Measurements from ENCODE around the gene CPA1. TPM values are rescaled to one million over a fixed set of nuclear protein-coding genes. Genes with fewer than 3 reads are reported as not detected.
A peak's percentile ranks its signal among the peaks of the same experiment; 100 is the strongest.
"Not testable (repeated sequence)": the region's sequence is repeated elsewhere in the genome, so short reads cannot be mapped to it uniquely, and the experiment has no call there.

The CPA1 gene
- polyA plus RNA-seq, 4 donors = 0.28 to 12.7 (median 8.9) TPM

DNA sequence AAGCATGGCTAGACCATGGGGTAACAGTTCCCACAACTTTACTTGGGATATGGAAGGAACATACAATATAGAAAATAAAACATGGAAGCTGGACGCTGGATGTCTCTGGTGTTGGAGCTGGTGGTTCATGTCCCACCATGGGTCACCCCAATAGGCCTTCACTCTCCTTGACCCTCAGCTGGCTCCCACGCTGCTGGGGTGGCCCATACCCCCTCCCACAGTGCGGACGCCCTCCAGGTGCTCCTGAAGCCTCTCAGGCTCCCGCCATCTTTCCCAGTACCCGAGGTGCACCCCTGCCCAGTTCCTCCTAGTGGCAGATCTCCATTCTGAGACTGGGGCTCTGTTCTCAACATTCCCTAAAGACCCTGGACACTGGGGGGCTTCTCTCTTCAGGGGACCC, 5.8 kb upstream of the CPA1 start:
- Histone ChIP-seq H3K4me3 (ENCODE audit: low read depth in 1 of 3, low read length in 3 of 3) (no peak overlapping the region), H3K9me3 (ENCODE audit: control insufficient read depth in 2 of 2, insufficient read depth in 1 of 2, low read depth in 1 of 2, low read length in 1 of 2) (peaks cover 0 to 21% of the 10 kb centered on the region in 2 donors), H3K27me3 (ENCODE audit: control insufficient read depth in 3 of 3, insufficient read depth in 3 of 3, low read length in 3 of 3) (no peaks in the 10 kb centered on the region), H3K4me1 (ENCODE audit: control insufficient read depth in 3 of 3, insufficient read depth in 2 of 3, low read depth in 1 of 3, low read length in 2 of 3) (peaks cover 0 to 52% (median 4%) of the 10 kb centered on the region in 3 donors), H3K36me3 (ENCODE audit: control insufficient read depth in 3 of 3, insufficient read depth in 2 of 3, low read depth in 1 of 3, low read length in 3 of 3) (no peaks in the 10 kb centered on the region), H3K27ac (ENCODE audit: low read depth in 1 of 3, low read length in 2 of 3) (peak overlapping the region in 2 of 3 donors; percentile 85 to 98)
- 85 to 94% (median 85%) methylated on average over 6 of the region's 6 CpGs for WGBS, 3 donors
- DNase-seq (no peak), FAIRE-seq (no peak)

DNA sequence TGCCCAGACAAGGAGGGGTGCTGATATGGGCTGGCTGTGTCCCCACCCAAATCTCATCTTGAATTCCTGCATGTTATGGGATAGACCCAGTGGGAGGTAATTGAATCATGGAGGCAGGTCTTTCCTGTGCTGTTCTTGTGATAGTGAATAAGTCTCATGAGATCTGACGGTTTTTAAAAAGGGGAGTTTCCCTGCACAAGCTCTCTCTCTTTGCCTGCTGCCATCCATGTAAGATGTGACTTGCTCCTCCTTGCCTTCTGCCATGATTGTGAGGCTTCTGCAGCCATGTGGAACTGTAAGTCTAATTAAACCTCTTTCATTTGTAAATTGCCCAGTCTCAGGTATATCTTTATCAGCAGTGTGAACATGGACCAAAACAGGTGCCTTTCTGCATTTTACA, 3.8 kb upstream of the CPA1 start:
- peaks cover 0 to 21% of the 10 kb centered on the region in 2 donors for H3K9me3 ChIP-seq (ENCODE audit: control insufficient read depth in 2 of 2, insufficient read depth in 1 of 2, low read depth in 1 of 2, low read length in 1 of 2)
- not testable (repeated sequence) for H3K36me3 ChIP-seq (ENCODE audit: control insufficient read depth in 3 of 3, insufficient read depth in 2 of 3, low read depth in 1 of 3, low read length in 3 of 3); H3K27me3 ChIP-seq (ENCODE audit: control insufficient read depth in 3 of 3, insufficient read depth in 3 of 3, low read length in 3 of 3); H3K27ac ChIP-seq (ENCODE audit: low read depth in 1 of 3, low read length in 2 of 3); DNase-seq; H3K4me3 ChIP-seq (ENCODE audit: low read depth in 1 of 3, low read length in 3 of 3); FAIRE-seq
- WGBS, 3 donors = 80 to 95% (median 93%) methylated on average over 1 of the region's 1 CpG
- H3K4me1 ChIP-seq (ENCODE audit: control insufficient read depth in 3 of 3, insufficient read depth in 2 of 3, low read depth in 1 of 3, low read length in 2 of 3) = peaks cover 0 to 52% (median 0%) of the 10 kb centered on the region in 3 donors

DNA sequence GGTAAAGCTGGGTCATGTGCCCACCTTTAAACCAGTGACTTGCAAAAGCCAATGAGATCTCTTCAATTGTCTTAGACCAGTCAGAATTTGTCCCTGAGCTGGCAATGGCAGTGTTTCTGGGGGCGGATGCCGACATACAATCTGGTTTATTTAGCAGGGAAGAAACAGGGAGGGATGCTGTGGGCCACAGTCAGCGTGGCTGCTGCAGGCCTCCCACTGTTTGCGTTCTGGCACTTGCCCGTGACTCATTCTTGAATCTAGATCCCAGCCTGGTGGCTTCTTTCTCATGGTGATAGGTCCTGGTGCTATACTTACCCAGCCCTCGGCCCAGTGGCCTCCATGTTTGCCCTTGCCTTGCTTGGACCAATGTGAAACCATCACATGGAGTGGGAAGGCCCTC, 3.1 kb upstream of the CPA1 start:
- FAIRE-seq = no peak
- no peak for DNase-seq
- H3K4me3 ChIP-seq (ENCODE audit: low read depth in 1 of 3, low read length in 3 of 3) = no peak overlapping the region
- WGBS, 3 donors = 81 to 92% (median 84%) methylated on average over 6 of the region's 6 CpGs
- H3K36me3 ChIP-seq (ENCODE audit: control insufficient read depth in 3 of 3, insufficient read depth in 2 of 3, low read depth in 1 of 3, low read length in 3 of 3) = no peaks in the 10 kb centered on the region
- no peaks in the 10 kb centered on the region for H3K27me3 ChIP-seq (ENCODE audit: control insufficient read depth in 3 of 3, insufficient read depth in 3 of 3, low read length in 3 of 3)
- peaks cover 0 to 21% of the 10 kb centered on the region in 2 donors for H3K9me3 ChIP-seq (ENCODE audit: control insufficient read depth in 2 of 2, insufficient read depth in 1 of 2, low read depth in 1 of 2, low read length in 1 of 2)
- H3K4me1 ChIP-seq (ENCODE audit: control insufficient read depth in 3 of 3, insufficient read depth in 2 of 3, low read depth in 1 of 3, low read length in 2 of 3) = peaks cover 0 to 48% (median 0%) of the 10 kb centered on the region in 3 donors
- no peak overlapping the region for H3K27ac ChIP-seq (ENCODE audit: low read depth in 1 of 3, low read length in 2 of 3)

DNA sequence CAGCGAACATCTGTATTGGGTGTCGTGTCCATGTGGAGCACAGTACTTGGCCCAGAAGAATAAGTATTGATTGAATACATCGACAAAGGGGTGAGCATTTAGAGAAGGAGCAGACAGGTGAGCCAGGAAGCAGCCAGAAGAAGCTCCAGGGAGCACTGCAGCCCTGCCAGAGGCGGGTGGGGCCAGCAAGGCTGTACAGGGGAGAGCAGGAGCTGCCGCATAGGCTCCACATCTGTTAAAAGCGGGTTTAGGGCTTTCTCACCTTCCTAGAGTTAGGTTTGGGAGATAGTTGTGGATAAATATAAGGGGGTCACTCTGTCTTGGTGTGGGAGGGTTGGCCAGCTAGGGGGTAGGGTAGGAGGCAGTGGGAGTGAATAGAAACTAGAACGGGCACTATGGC, 1.3 kb upstream of the CPA1 start:
- H3K9me3 ChIP-seq (ENCODE audit: control insufficient read depth in 2 of 2, insufficient read depth in 1 of 2, low read depth in 1 of 2, low read length in 1 of 2) = peaks cover 0 to 21% of the 10 kb centered on the region in 2 donors
- 81 to 90% (median 85%) methylated on average over 7 of the region's 7 CpGs for WGBS, 3 donors
- no peak overlapping the region for H3K4me3 ChIP-seq (ENCODE audit: low read depth in 1 of 3, low read length in 3 of 3)
- H3K27ac ChIP-seq (ENCODE audit: low read depth in 1 of 3, low read length in 2 of 3) = no peak overlapping the region
- peaks cover 0 to 30% (median 0%) of the 10 kb centered on the region in 3 donors for H3K4me1 ChIP-seq (ENCODE audit: control insufficient read depth in 3 of 3, insufficient read depth in 2 of 3, low read depth in 1 of 3, low read length in 2 of 3)
- no peak for DNase-seq
- FAIRE-seq = no peak
- H3K36me3 ChIP-seq (ENCODE audit: control insufficient read depth in 3 of 3, insufficient read depth in 2 of 3, low read depth in 1 of 3, low read length in 3 of 3) = no peaks in the 10 kb centered on the region
- no peaks in the 10 kb centered on the region for H3K27me3 ChIP-seq (ENCODE audit: control insufficient read depth in 3 of 3, insufficient read depth in 3 of 3, low read length in 3 of 3)

DNA sequence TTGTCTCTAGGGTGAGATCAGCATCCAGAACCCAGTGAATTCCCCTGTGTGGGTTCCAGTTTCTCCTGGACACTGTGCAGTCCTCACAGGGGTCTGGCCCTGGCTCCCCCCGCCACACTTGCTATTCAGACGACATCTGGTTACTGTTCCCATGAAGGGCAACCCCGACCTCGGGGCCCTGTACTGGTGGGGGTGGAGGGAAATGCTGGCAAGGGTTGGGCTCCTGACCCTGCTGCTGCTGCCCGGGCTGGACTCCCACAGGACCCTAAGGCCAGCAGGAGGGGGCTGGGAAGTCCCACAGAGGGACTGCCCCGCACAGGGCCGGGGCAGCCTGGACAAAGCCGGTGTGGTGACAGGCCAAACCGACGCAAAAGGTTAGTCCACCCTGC, 768 bp upstream of the CPA1 start:
- no peak overlapping the region for H3K27ac ChIP-seq (ENCODE audit: low read depth in 1 of 3, low read length in 2 of 3)
- peaks cover 0 to 25% (median 0%) of the 10 kb centered on the region in 3 donors for H3K4me1 ChIP-seq (ENCODE audit: control insufficient read depth in 3 of 3, insufficient read depth in 2 of 3, low read depth in 1 of 3, low read length in 2 of 3)
- WGBS, 3 donors = 77 to 84% (median 83%) methylated on average over 10 of the region's 10 CpGs
- H3K9me3 ChIP-seq (ENCODE audit: control insufficient read depth in 2 of 2, insufficient read depth in 1 of 2, low read depth in 1 of 2, low read length in 1 of 2) = peaks cover 0 to 21% of the 10 kb centered on the region in 2 donors
- no peaks in the 10 kb centered on the region for H3K27me3 ChIP-seq (ENCODE audit: control insufficient read depth in 3 of 3, insufficient read depth in 3 of 3, low read length in 3 of 3)
- no peak for FAIRE-seq
- no peak for DNase-seq
- no peaks in the 10 kb centered on the region for H3K36me3 ChIP-seq (ENCODE audit: control insufficient read depth in 3 of 3, insufficient read depth in 2 of 3, low read depth in 1 of 3, low read length in 3 of 3)
- no peak overlapping the region for H3K4me3 ChIP-seq (ENCODE audit: low read depth in 1 of 3, low read length in 3 of 3)

DNA sequence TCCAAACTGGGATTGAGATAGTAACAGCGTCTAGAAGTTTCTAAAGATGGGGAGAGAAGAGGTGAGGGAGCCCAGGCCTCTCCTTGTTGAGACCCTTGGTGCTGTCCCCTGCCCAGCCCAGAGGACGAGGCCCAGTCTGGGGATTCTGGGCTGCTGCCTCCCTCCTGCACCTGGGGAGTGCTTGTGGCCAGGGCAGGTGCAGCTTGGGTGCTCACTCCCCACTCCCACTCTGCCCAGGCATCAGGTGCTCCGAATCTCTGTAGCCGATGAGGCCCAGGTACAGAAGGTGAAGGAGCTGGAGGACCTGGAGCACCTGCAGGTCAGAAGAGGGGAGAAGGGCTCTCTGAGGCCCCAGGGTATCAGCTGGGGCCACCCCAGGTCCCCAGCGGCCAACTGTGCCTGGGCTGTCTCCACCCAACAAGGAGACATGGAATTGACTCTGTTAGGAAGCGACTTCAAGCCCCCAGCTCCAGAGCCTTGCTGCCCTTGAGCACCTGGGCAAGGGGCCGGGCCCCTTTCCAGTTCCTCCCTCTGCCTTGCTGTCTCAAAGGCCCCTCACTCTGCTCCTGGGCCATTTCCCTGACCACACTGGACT, 664 bp downstream of the CPA1 start:
- Histone ChIP-seq H3K4me1 (ENCODE audit: control insufficient read depth in 3 of 3, insufficient read depth in 2 of 3, low read depth in 1 of 3, low read length in 2 of 3) (peaks cover 0 to 23% (median 0%) of the 10 kb centered on the region in 3 donors), H3K27ac (ENCODE audit: low read depth in 1 of 3, low read length in 2 of 3) (no peak overlapping the region), H3K36me3 (ENCODE audit: control insufficient read depth in 3 of 3, insufficient read depth in 2 of 3, low read depth in 1 of 3, low read length in 3 of 3) (no peaks in the 10 kb centered on the region), H3K4me3 (ENCODE audit: low read depth in 1 of 3, low read length in 3 of 3) (no peak overlapping the region), H3K9me3 (ENCODE audit: control insufficient read depth in 2 of 2, insufficient read depth in 1 of 2, low read depth in 1 of 2, low read length in 1 of 2) (peaks cover 0 to 14% of the 10 kb centered on the region in 2 donors), H3K27me3 (ENCODE audit: control insufficient read depth in 3 of 3, insufficient read depth in 3 of 3, low read length in 3 of 3) (no peaks in the 10 kb centered on the region)
- DNase-seq = no peak
- FAIRE-seq = no peak
- 78 to 90% (median 84%) methylated on average over 6 to 7 of the region's 7 CpGs for WGBS, 3 donors

DNA sequence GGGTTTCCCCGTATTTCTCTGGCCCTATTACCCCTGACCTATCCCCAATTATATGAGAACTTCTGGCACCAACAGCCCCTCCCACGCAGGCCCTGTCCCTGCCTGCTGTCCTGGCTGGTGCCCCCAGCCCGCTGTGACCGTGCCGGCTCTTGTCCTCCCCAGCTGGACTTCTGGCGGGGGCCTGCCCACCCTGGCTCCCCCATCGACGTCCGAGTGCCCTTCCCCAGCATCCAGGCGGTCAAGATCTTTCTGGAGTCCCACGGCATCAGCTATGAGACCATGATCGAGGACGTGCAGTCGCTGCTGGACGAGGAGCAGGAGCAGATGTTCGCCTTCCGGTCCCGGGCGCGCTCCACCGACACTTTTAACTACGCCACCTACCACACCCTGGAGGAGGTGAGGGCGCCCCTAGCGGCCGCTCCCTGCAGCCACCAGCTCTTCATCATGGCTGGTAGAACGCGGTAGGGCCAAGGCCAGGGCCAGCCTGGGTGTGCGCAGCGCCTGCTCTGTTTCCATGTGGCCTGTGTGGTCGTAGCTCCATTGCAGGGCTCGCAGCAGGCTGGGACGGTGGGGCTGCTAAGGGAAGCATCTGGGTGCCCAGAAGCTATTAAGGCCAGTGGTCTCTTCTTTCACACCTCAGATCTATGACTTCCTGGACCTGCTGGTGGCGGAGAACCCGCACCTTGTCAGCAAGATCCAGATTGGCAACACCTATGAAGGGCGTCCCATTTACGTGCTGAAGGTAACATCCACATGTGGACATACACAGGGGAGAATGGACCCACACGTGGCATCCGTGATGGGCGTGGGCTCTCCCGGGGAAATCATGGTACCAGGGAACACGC, 1.4 kb downstream of the CPA1 start:
- FAIRE-seq (no peak), DNase-seq (no peak)
- H3K36me3 ChIP-seq (ENCODE audit: control insufficient read depth in 3 of 3, insufficient read depth in 2 of 3, low read depth in 1 of 3, low read length in 3 of 3) = no peaks in the 10 kb centered on the region
- peaks cover 0 to 23% (median 0%) of the 10 kb centered on the region in 3 donors for H3K4me1 ChIP-seq (ENCODE audit: control insufficient read depth in 3 of 3, insufficient read depth in 2 of 3, low read depth in 1 of 3, low read length in 2 of 3)
- no peak overlapping the region for H3K4me3 ChIP-seq (ENCODE audit: low read depth in 1 of 3, low read length in 3 of 3)
- H3K27ac ChIP-seq (ENCODE audit: low read depth in 1 of 3, low read length in 2 of 3) = no peak overlapping the region
- H3K27me3 ChIP-seq (ENCODE audit: control insufficient read depth in 3 of 3, insufficient read depth in 3 of 3, low read length in 3 of 3) = no peaks in the 10 kb centered on the region
- 90 to 95% (median 91%) methylated on average over 39 to 41 of the region's 41 CpGs for WGBS, 3 donors
- peaks cover 0 to 7% of the 10 kb centered on the region in 2 donors for H3K9me3 ChIP-seq (ENCODE audit: control insufficient read depth in 2 of 2, insufficient read depth in 1 of 2, low read depth in 1 of 2, low read length in 1 of 2)

DNA sequence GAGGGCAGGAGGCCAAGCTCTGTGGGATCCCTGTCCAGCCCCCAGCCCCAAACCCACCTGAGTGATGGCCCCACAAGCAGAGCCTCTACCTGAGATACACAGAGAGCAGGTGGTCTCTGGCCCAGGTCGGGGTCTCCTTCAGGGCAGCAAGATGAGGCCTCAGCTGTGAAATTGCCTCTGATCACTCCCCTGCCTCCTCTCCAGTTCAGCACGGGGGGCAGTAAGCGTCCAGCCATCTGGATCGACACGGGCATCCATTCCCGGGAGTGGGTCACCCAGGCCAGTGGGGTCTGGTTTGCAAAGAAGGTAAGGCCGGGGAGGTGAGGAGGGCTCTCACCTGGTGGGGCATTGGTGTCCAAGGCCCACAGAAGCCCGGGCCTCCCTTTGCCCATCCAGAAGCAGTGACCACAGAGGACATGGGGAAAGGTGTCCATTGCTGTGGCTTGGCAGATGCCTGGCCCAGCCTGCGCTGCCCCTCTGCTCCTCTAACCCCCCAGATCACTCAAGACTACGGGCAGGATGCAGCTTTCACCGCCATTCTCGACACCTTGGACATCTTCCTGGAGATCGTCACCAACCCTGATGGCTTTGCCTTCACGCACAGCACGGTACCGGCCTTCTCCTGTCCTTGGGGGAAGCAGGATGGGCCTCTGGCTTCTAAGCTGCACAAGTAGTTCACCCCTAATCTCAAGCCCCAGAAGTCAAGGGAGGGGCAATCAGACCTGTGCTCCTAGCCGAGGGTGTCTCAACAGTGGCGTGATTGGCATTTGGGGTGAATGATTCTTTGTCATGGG, 3.1 kb downstream of the CPA1 start:
- DNase-seq (no peak), FAIRE-seq (no peak)
- Histone ChIP-seq H3K9me3 (ENCODE audit: control insufficient read depth in 2 of 2, insufficient read depth in 1 of 2, low read depth in 1 of 2, low read length in 1 of 2) (no peaks in the 10 kb centered on the region), H3K4me3 (ENCODE audit: low read depth in 1 of 3, low read length in 3 of 3) (no peak overlapping the region), H3K36me3 (ENCODE audit: control insufficient read depth in 3 of 3, insufficient read depth in 2 of 3, low read depth in 1 of 3, low read length in 3 of 3) (no peaks in the 10 kb centered on the region), H3K27ac (ENCODE audit: low read depth in 1 of 3, low read length in 2 of 3) (no peak overlapping the region), H3K4me1 (ENCODE audit: control insufficient read depth in 3 of 3, insufficient read depth in 2 of 3, low read depth in 1 of 3, low read length in 2 of 3) (peaks cover 0 to 23% (median 0%) of the 10 kb centered on the region in 3 donors), H3K27me3 (ENCODE audit: control insufficient read depth in 3 of 3, insufficient read depth in 3 of 3, low read length in 3 of 3) (no peaks in the 10 kb centered on the region)
- WGBS, 3 donors = 89 to 91% (median 90%) methylated on average over 18 of the region's 18 CpGs

Data from small intestine (tissue), 7 donors.